ENCODE measurements around the gene NLRX1. TPM values are rescaled to one million over a fixed set of nuclear protein-coding genes. Genes with fewer than 3 reads are reported as not detected.

Gene NLRX1
- total RNA-seq, 2 donors from 2014 or later: 21.8 to 29.6 TPM

- H3K27me3 ChIP-seq (ENCODE audit: control insufficient read depth, insufficient read depth, low read length, poor library complexity, severe bottlenecking): no peaks in the 10 kb centered on the region
- no peak overlapping the region for H3K27ac ChIP-seq (ENCODE audit: low read depth, low read length)
- no peaks in the 10 kb centered on the region for H3K36me3 ChIP-seq (ENCODE audit: control insufficient read depth, insufficient read depth, low read length)
- H3K4me3 Mint-ChIP-seq: peak overlapping the region; percentile 96
- no peak for TF ChIP-seq CTCF (conservative IDR thresholded peaks at IDR 0.05)
- WGBS, 2 experiments (ENCODE audit: insufficient coverage in 1 of 2, insufficient read length in 1 of 2): 54 to 81% methylated on average over 3 to 9 of the region's 10 CpGs
- peak overlapping the region; percentile 68 for H3K4me3 ChIP-seq (ENCODE audit: low read length)
- H3K27ac Mint-ChIP-seq: no peak overlapping the region
- no peak overlapping the region for H3K9ac ChIP-seq (ENCODE audit: extremely low read depth, low read length, poor library complexity, severe bottlenecking)
- no peaks in the 10 kb centered on the region for H3K9me3 Mint-ChIP-seq
- DNase-seq: peak; percentile 50
- H3K4me1 Mint-ChIP-seq: peaks cover 28% of the 10 kb centered on the region
- H3K36me3 Mint-ChIP-seq (ENCODE audit: low read depth): no peaks in the 10 kb centered on the region
- H3K27me3 Mint-ChIP-seq (ENCODE audit: insufficient read depth): peaks cover 3% of the 10 kb centered on the region
- H3K4me1 ChIP-seq (ENCODE audit: control insufficient read depth, insufficient read depth, low read length): peaks cover 2% of the 10 kb centered on the region
- no peaks in the 10 kb centered on the region for H3K9me3 ChIP-seq (ENCODE audit: control insufficient read depth, low read length)
These were observed 36.6 kb downstream of the NLRX1 start for GRCh38 chr11:119205080-119205479.

- WGBS, 2 experiments (ENCODE audit: insufficient coverage in 1 of 2, insufficient read length in 1 of 2): 0 to 1% methylated on average over 10 to 86 of the region's 88 CpGs
- no peaks in the 10 kb centered on the region for H3K9me3 Mint-ChIP-seq
These were observed 37.3 kb downstream of the NLRX1 start, which contains the start of gene CBL for GRCh38 chr11:119205574-119206510. Gene CBL, plus strand, starts transcription at chr11:119206339. Its CDS starts 79 bp downstream, at chr11:119206418.

More at GRCh38 chr11:119205574-119206510, 37.3 kb downstream of the NLRX1 start, which contains the start of gene CBL:
- peaks cover 28% of the 10 kb centered on the region for H3K4me1 Mint-ChIP-seq
- H3K36me3 Mint-ChIP-seq (ENCODE audit: low read depth): no peaks in the 10 kb centered on the region
- peak; percentile 99 for DNase-seq
- Histone ChIP-seq H3K36me3 (ENCODE audit: control insufficient read depth, insufficient read depth, low read length) (no peaks in the 10 kb centered on the region), H3K9me3 (ENCODE audit: control insufficient read depth, low read length) (no peaks in the 10 kb centered on the region), H3K27ac (ENCODE audit: low read depth, low read length) (peak within 1 kb of the TSS; percentile 94), H3K9ac (ENCODE audit: extremely low read depth, low read length, poor library complexity, severe bottlenecking) (peak within 1 kb of the TSS; percentile 57), H3K27me3 (ENCODE audit: control insufficient read depth, insufficient read depth, low read length, poor library complexity, severe bottlenecking) (no peaks in the 10 kb centered on the region), H3K4me3 (ENCODE audit: low read length) (peak within 1 kb of the TSS; percentile 88), H3K4me1 (ENCODE audit: control insufficient read depth, insufficient read depth, low read length) (peaks cover 2% of the 10 kb centered on the region)
- peak; percentile 96 for TF ChIP-seq CTCF (conservative IDR thresholded peaks at IDR 0.05)
- peak within 1 kb of the TSS; percentile 92 for H3K27ac Mint-ChIP-seq
- H3K4me3 Mint-ChIP-seq: peak within 1 kb of the TSS; percentile 96
- H3K27me3 Mint-ChIP-seq (ENCODE audit: insufficient read depth): peaks cover 3% of the 10 kb centered on the region

All from endodermal cell (in vitro differentiated cells).